H9 (cell line): ENCODE data around the gene CETP. TPM values are rescaled to one million over a fixed set of nuclear protein-coding genes. Genes with fewer than 3 reads are reported as not detected.

Experiments used
- DNase-seq: peaks from one replicate; pipeline ENCODE4 v3.0.0-alpha.2; 2017
- H2AFZ ChIP-seq: one replicate; pipeline ENCODE4 v1.6.1; 2013; ENCODE audit warnings: mild to moderate bottlenecking, low read length, control low read depth, moderate library complexity
- H2AK5ac ChIP-seq: 2 replicates; pipeline ENCODE4 v1.6.1; 2013; ENCODE audit warnings: low read length, control low read depth, mixed read lengths; ENCODE audit not compliant: insufficient read length
- H2BK120ac ChIP-seq: one replicate; pipeline ENCODE4 v1.6.1; 2013; ENCODE audit warnings: low read depth, mild to moderate bottlenecking, low read length, control low read depth, inconsistent platforms; ENCODE audit not compliant: poor library complexity, severe bottlenecking
- H2BK12ac ChIP-seq: 2 replicates; pipeline ENCODE4 v1.6.1; 2013; ENCODE audit warnings: low read length, control low read depth, mixed read lengths, low read depth; ENCODE audit not compliant: insufficient read length
- H2BK15ac ChIP-seq: 2 replicates; pipeline ENCODE4 v1.6.1; 2013; ENCODE audit warnings: low read depth, low read length, control low read depth
- H2BK20ac ChIP-seq: one replicate; pipeline ENCODE4 v1.6.1; 2013; ENCODE audit warnings: low read depth, mild to moderate bottlenecking, low read length, control low read depth, inconsistent platforms; ENCODE audit not compliant: poor library complexity, severe bottlenecking
- H2BK5ac ChIP-seq: 2 replicates; pipeline ENCODE4 v1.6.1; 2013; ENCODE audit warnings: low read length, control low read depth, mixed read lengths; ENCODE audit not compliant: insufficient read length
- H3K14ac ChIP-seq: 2 replicates; pipeline ENCODE4 v1.6.1; 2013; ENCODE audit warnings: low read length, control low read depth; ENCODE audit not compliant: insufficient read depth
- H3K18ac ChIP-seq: 2 replicates; pipeline ENCODE4 v1.6.1; 2013; ENCODE audit warnings: low read depth, mild to moderate bottlenecking, mixed read lengths, low read length, control low read depth; ENCODE audit not compliant: insufficient read length
- H3K23ac ChIP-seq: 2 replicates; pipeline ENCODE4 v1.6.1; 2013; ENCODE audit warnings: low read length, control low read depth, mixed read lengths, low read depth; ENCODE audit not compliant: insufficient read length
- H3K23me2 ChIP-seq: 2 replicates; pipeline ENCODE4 v1.6.1; 2013; ENCODE audit warnings: low read depth, mild to moderate bottlenecking, mixed read lengths, low read length, control low read depth; ENCODE audit not compliant: insufficient read length, poor library complexity, severe bottlenecking
- H3K27ac ChIP-seq: 2 replicates; pipeline ENCODE4 v1.5.1; 2013; ENCODE audit warnings: low read length, control low read depth, mixed read lengths, low read depth; ENCODE audit not compliant: insufficient read length
- H3K27me3 ChIP-seq: 2 replicates; pipeline ENCODE4 v1.6.1; 2013; ENCODE audit warnings: low read length, control low read depth, inconsistent platforms; ENCODE audit not compliant: insufficient read depth
- H3K4ac ChIP-seq: 2 replicates; pipeline ENCODE4 v1.6.1; 2013; ENCODE audit warnings: low read depth, mild to moderate bottlenecking, control low read depth, inconsistent platforms, low read length, moderate library complexity
- H3K4me1 ChIP-seq: 2 replicates; pipeline ENCODE4 v1.6.1; 2013; ENCODE audit warnings: low read length, control low read depth, inconsistent platforms; ENCODE audit not compliant: insufficient read depth
- H3K4me2 ChIP-seq: 2 replicates; pipeline ENCODE4 v1.6.1; 2013; ENCODE audit warnings: low read length, control low read depth, mixed read lengths; ENCODE audit not compliant: insufficient read length, insufficient read depth
- H3K56ac ChIP-seq: 2 replicates; pipeline ENCODE4 v1.6.1; 2013; ENCODE audit warnings: low read depth, mild to moderate bottlenecking, mixed read lengths, low read length, control low read depth; ENCODE audit not compliant: insufficient read length
- H3K79me1 ChIP-seq: 2 replicates; pipeline ENCODE4 v1.6.1; 2013; ENCODE audit warnings: low read depth, mild to moderate bottlenecking, moderate library complexity, low read length, control low read depth, inconsistent platforms; ENCODE audit not compliant: insufficient read depth, poor library complexity, severe bottlenecking
- H3K79me2 ChIP-seq: 2 replicates; pipeline ENCODE4 v1.6.1; 2013; ENCODE audit warnings: low read length, control low read depth, inconsistent platforms; ENCODE audit not compliant: insufficient read depth
- H3K9ac ChIP-seq: 2 replicates; pipeline ENCODE4 v1.6.1; 2013; ENCODE audit warnings: low read length, control low read depth, mixed read lengths; ENCODE audit not compliant: insufficient read length; ENCODE audit errors: extremely low read depth
- H3K9me3 ChIP-seq: one replicate; pipeline ENCODE4 v1.6.1; 2013; ENCODE audit warnings: low read depth, low read length, inconsistent platforms; ENCODE audit not compliant: control insufficient read depth
- H3T11ph ChIP-seq: one replicate; pipeline ENCODE4 v1.6.1; 2013; ENCODE audit warnings: mild to moderate bottlenecking, low read length, control low read depth, inconsistent platforms
- H4K20me1 ChIP-seq: one replicate; pipeline ENCODE4 v1.6.1; 2013; ENCODE audit not compliant: control insufficient read depth, insufficient read length, insufficient read depth
- H4K5ac ChIP-seq: 2 replicates; pipeline ENCODE4 v1.6.1; 2013; ENCODE audit warnings: low read depth, mild to moderate bottlenecking, mixed read lengths, low read length, control low read depth; ENCODE audit not compliant: insufficient read length
- H4K8ac ChIP-seq: replicated peaks from 2 replicates; pipeline ENCODE4 v1.6.1; 2013; ENCODE audit warnings: low read length, control low read depth, mixed read lengths, low read depth; ENCODE audit not compliant: insufficient read length
- H4K91ac ChIP-seq: 2 replicates; pipeline ENCODE4 v1.6.1; 2013; ENCODE audit warnings: low read depth, mild to moderate bottlenecking, moderate library complexity, mixed read lengths, low read length, control low read depth; ENCODE audit not compliant: insufficient read length
- H3K27ac Mint-ChIP-seq, 3 experiments: 2 replicates in 2 of 3; 3 replicates in 1 of 3; pipeline ENCODE4 v1.8.0; 2020 to 2021; ENCODE audit warnings: mixed read lengths in 3 of 3, mild to moderate bottlenecking in 1 of 3, moderate library complexity in 1 of 3
- H3K27me3 Mint-ChIP-seq: 2 replicates; pipeline ENCODE4 v1.8.0; 2021; ENCODE audit warnings: low read depth, mild to moderate bottlenecking, moderate library complexity, mixed read lengths
- H3K36me3 Mint-ChIP-seq, 3 experiments: 2 replicates in 2 of 3; 3 replicates in 1 of 3; pipeline ENCODE4 v1.8.0; 2020 to 2021; ENCODE audit warnings: low read depth in 3 of 3, mixed read lengths in 3 of 3; ENCODE audit not compliant: insufficient read depth in 1 of 3
- H3K4me1 Mint-ChIP-seq, 2 experiments: 2 replicates each; pipeline ENCODE4 v1.8.0; 2020; ENCODE audit warnings: mixed read lengths in 2 of 2
- H3K4me3 Mint-ChIP-seq, 2 experiments: 2 replicates in 1 of 2; 3 replicates in 1 of 2; pipeline ENCODE4 v1.8.0; 2020 to 2021; ENCODE audit warnings: mild to moderate bottlenecking in 2 of 2, mixed read lengths in 2 of 2, moderate library complexity in 1 of 2
- H3K9me3 Mint-ChIP-seq, 2 experiments: 2 replicates in 1 of 2; 3 replicates in 1 of 2; pipeline ENCODE4 v1.8.0; 2020; ENCODE audit warnings: mild to moderate bottlenecking in 2 of 2, mixed read lengths in 2 of 2, moderate library complexity in 1 of 2
- WGBS: extraction: QIAGEN DNeasy Blood & Tissue Kit; methylation state at CpG from one replicate; pipeline ENCODE4 v1.1.7; 2013; ENCODE audit warnings: missing lambda C conversion rate, low lambda C conversion rate, mixed read lengths; ENCODE audit not compliant: insufficient read length; ENCODE audit errors: extremely low coverage; 5-methylcytosine and 5-hydroxymethylcytosine counted together
- total RNA-seq: library from RNA; stranded (reverse); gene quantifications from 2 replicates; pipeline ENCODE4 v1.2.1, GENCODE V29; 2021
- TF ChIP-seq, protein P1 (sequence below): fragments of 200-600 bp; sonication (generic); conservative IDR thresholded peaks from 3 replicates; pipeline ENCODE4 v1.8.0; 2021; ENCODE audit warnings: antibody characterized with exemption, mild to moderate bottlenecking

Gene CETP
- total RNA-seq, 1 experiment from 2014 or later, result not detected

DNA sequence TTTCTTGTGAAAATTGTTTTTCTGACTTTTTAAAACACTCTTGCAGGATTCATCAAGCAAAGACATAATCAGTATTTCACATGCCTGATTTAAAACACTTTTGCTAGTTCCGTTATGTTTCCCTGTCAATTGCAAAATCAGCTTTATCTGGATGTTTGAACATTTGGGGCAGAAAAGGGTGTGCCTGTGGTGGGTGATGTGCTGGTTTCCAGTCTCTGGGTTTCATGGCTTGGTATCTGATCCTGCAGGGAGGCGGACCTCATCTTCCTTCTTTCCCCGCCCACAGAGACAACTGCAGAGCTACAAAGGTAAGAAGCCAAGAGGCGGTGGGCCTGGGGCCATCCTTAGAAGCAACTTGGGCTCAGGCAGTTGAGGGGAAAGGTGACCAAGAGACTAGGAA, 69.4 kb downstream of the CETP start:
- H2BK15ac ChIP-seq, result no peak overlapping the region
- no peaks in the 10 kb centered on the region for H3K27me3 ChIP-seq
- no peaks in the 10 kb centered on the region for H3K23me2 ChIP-seq
- no peak overlapping the region for H4K91ac ChIP-seq
- no peak for DNase-seq
- H3K4ac ChIP-seq, result no peak overlapping the region
- H2BK120ac ChIP-seq, result no peak overlapping the region
- no peak overlapping the region for H3K23ac ChIP-seq
- no peak overlapping the region for H2BK5ac ChIP-seq
- no peaks in the 10 kb centered on the region for H3K9me3 ChIP-seq
- no peak overlapping the region for H3K56ac ChIP-seq
- H3K4me2 ChIP-seq, result no peak overlapping the region
- H4K8ac ChIP-seq, result no peak overlapping the region
- no peak overlapping the region for H3K18ac ChIP-seq
- no peak overlapping the region for H3K14ac ChIP-seq
- no peak overlapping the region for H3T11ph ChIP-seq
- no peak overlapping the region for H2BK20ac ChIP-seq
- H3K79me2 ChIP-seq, result no peaks in the 10 kb centered on the region
- no peak overlapping the region for H3K4me3 Mint-ChIP-seq
- H3K9me3 Mint-ChIP-seq, result no peaks in the 10 kb centered on the region
- H3K27ac ChIP-seq, result no peak overlapping the region
- no peak overlapping the region for H2AFZ ChIP-seq
- no peak overlapping the region for H3K9ac ChIP-seq
- H3K27ac Mint-ChIP-seq, result no peak overlapping the region
- peaks cover 9 to 12% of the 10 kb centered on the region in 2 experiments; a peak in 3 of 4 replicates for H3K4me1 Mint-ChIP-seq
- no peak overlapping the region for H4K5ac ChIP-seq
- peaks cover 4% of the 10 kb centered on the region for H3K27me3 Mint-ChIP-seq
- no peak overlapping the region for H2AK5ac ChIP-seq
- H4K20me1 ChIP-seq, result no peaks in the 10 kb centered on the region
- TF ChIP-seq, protein P1, sequence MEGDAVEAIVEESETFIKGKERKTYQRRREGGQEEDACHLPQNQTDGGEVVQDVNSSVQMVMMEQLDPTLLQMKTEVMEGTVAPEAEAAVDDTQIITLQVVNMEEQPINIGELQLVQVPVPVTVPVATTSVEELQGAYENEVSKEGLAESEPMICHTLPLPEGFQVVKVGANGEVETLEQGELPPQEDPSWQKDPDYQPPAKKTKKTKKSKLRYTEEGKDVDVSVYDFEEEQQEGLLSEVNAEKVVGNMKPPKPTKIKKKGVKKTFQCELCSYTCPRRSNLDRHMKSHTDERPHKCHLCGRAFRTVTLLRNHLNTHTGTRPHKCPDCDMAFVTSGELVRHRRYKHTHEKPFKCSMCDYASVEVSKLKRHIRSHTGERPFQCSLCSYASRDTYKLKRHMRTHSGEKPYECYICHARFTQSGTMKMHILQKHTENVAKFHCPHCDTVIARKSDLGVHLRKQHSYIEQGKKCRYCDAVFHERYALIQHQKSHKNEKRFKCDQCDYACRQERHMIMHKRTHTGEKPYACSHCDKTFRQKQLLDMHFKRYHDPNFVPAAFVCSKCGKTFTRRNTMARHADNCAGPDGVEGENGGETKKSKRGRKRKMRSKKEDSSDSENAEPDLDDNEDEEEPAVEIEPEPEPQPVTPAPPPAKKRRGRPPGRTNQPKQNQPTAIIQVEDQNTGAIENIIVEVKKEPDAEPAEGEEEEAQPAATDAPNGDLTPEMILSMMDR, result no peak
- H3K36me3 Mint-ChIP-seq, result no peaks in the 10 kb centered on the region
- H3K4me1 ChIP-seq, result no peaks in the 10 kb centered on the region; the same call in 1 of the 2 replicates
- no CpG with 5 or more reads among the region's 4 CpGs for WGBS
- H2BK12ac ChIP-seq, result no peak overlapping the region
- no peaks in the 10 kb centered on the region for H3K79me1 ChIP-seq
